DOHH2 (cell line): ENCODE measurements around the gene CRBN.
A peak's percentile ranks its signal among the peaks of the same experiment; 100 is the strongest.

Experiments used
- H3F3A ChIP-seq: fragments of 200-600 bp; sonication (generic), shearing (Covaris generic); 2 replicates; pipeline ENCODE4 v1.6.0; 2016; ENCODE audit warnings: antibody characterized with exemption, mild to moderate bottlenecking; ENCODE audit not compliant: control insufficient read depth, insufficient read depth
- H3K27ac ChIP-seq: fragments of 200-600 bp; sonication (generic); 2 replicates; pipeline ENCODE4 v1.5.1; 2014; ENCODE audit warnings: low read depth, mild to moderate bottlenecking, low read length, moderate library complexity
- H3K27me3 ChIP-seq: fragments of 200-600 bp; sonication (generic); 2 replicates; pipeline ENCODE4 v1.6.1; 2014; ENCODE audit warnings: mild to moderate bottlenecking, low read length, mixed read lengths; ENCODE audit not compliant: control insufficient read depth
- H3K36me3 ChIP-seq: fragments of 200-600 bp; sonication (generic); 2 replicates; pipeline ENCODE4 v1.6.1; 2014; ENCODE audit warnings: mild to moderate bottlenecking, low read length, moderate library complexity, mixed read lengths; ENCODE audit not compliant: control insufficient read depth
- H3K4me1 ChIP-seq: fragments of 200-600 bp; sonication (generic); 2 replicates; pipeline ENCODE4 v1.6.1; 2014; ENCODE audit warnings: mild to moderate bottlenecking, low read length, mixed read lengths; ENCODE audit not compliant: control insufficient read depth
- H3K4me2 ChIP-seq: fragments of 200-600 bp; sonication (generic); 2 replicates; pipeline ENCODE4 v1.6.0; 2014; ENCODE audit warnings: mild to moderate bottlenecking, low read length, moderate library complexity
- H3K4me3 ChIP-seq: fragments of 200-600 bp; sonication (generic); 2 replicates; pipeline ENCODE4 v1.5.1; 2014; ENCODE audit warnings: mild to moderate bottlenecking, low read length, mixed read lengths
- H3K79me2 ChIP-seq: fragments of 200-600 bp; sonication (generic); 2 replicates; pipeline ENCODE4 v1.6.1; 2014; ENCODE audit warnings: mild to moderate bottlenecking, low read length, mixed read lengths; ENCODE audit not compliant: control insufficient read depth
- H3K9me2 ChIP-seq: fragments of 200-600 bp; sonication (generic); replicated peaks from 2 replicates; pipeline ENCODE4 v1.6.1; 2014; ENCODE audit warnings: mild to moderate bottlenecking, low read length, mixed read lengths; ENCODE audit not compliant: control insufficient read depth
- H3K9me3 ChIP-seq: fragments of 200-600 bp; sonication (generic); 2 replicates; pipeline ENCODE4 v1.6.1; 2014; ENCODE audit warnings: antibody characterized with exemption, low read length, mixed read lengths; ENCODE audit not compliant: control insufficient read depth, insufficient read depth
- H4K20me1 ChIP-seq: fragments of 200-600 bp; sonication (generic); 2 replicates; pipeline ENCODE4 v1.6.0; 2014; ENCODE audit warnings: low read depth, mild to moderate bottlenecking, antibody characterized with exemption, low read length, moderate library complexity; ENCODE audit not compliant: control insufficient read depth, insufficient read depth
- CTCF ChIP-seq: fragments of 200-600 bp; sonication (generic); IDR thresholded peaks from one replicate; pipeline ENCODE4 v1.5.1; 2014; ENCODE audit warnings: antibody characterized with exemption, mild to moderate bottlenecking, low read depth, low read length; ENCODE audit not compliant: poor library complexity, severe bottlenecking
- EZH2phosphoT487 ChIP-seq: fragments of 200-600 bp; sonication (generic); IDR thresholded peaks from 2 replicates; pipeline ENCODE4 v1.6.1; 2017; ENCODE audit warnings: borderline replicate concordance, mild to moderate bottlenecking, antibody characterized with exemption, low read length, moderate library complexity, mixed read lengths

Gene CRBN

GRCh38 chr3:3179407-3180094 lies at the start of gene CRBN:
Gene CRBN (minus strand): TSS chr3:3179691. CDS start chr3:3179687, 4 bp downstream.
- no peaks in the 10 kb centered on the region for H3K27me3 ChIP-seq
- no peak within 1 kb of the TSS for H3K27ac ChIP-seq
- H4K20me1 ChIP-seq: peaks cover 15% of the 10 kb centered on the region
- no peaks in the 10 kb centered on the region for H3K9me2 ChIP-seq
- peaks cover 42% of the 10 kb centered on the region for H3K79me2 ChIP-seq
- H3F3A ChIP-seq: no peaks in the 10 kb centered on the region
- peaks cover 4% of the 10 kb centered on the region; the same call in 1 of the 2 replicates for H3K36me3 ChIP-seq
- TF ChIP-seq CTCF (peak; percentile 94), EZH2phosphoT487 (no peak)
- H3K4me2 ChIP-seq: peak within 1 kb of the TSS; percentile 79
- no peaks in the 10 kb centered on the region for H3K9me3 ChIP-seq
- peak within 1 kb of the TSS; percentile 87 for H3K4me3 ChIP-seq
- H3K4me1 ChIP-seq: peaks cover 18% of the 10 kb centered on the region

DNA sequence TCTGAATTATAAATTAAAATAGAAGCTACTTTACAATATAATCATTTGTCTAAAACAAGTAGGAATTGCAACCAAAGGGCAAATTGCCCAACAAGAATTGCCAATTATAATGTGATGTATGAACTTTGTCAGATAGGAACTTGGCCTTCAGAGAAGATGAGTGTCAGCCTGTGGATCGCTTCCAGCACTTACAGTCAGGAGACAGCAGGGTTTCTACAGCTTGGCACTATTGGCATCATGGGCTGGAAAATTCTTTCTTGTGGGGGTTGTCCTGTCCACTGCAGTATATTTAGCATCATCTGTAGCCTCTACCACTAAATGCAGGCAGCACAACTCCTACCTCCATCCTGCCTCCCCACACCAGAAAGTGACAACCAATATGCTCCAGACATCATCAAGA lies 48.1 kb upstream of the CRBN start:
- no peaks in the 10 kb centered on the region for H3K4me1 ChIP-seq
- no peaks in the 10 kb centered on the region for H3K27me3 ChIP-seq
- H4K20me1 ChIP-seq: no peaks in the 10 kb centered on the region
- no peaks in the 10 kb centered on the region for H3K36me3 ChIP-seq
- H3K27ac ChIP-seq: no peak overlapping the region
- H3K79me2 ChIP-seq: no peaks in the 10 kb centered on the region
- no peak overlapping the region for H3K4me2 ChIP-seq
- TF ChIP-seq CTCF (no peak), EZH2phosphoT487 (no peak)
- H3F3A ChIP-seq: no peaks in the 10 kb centered on the region
- no peaks in the 10 kb centered on the region for H3K9me3 ChIP-seq
- no peak overlapping the region for H3K4me3 ChIP-seq
- no peaks in the 10 kb centered on the region for H3K9me2 ChIP-seq

DNA sequence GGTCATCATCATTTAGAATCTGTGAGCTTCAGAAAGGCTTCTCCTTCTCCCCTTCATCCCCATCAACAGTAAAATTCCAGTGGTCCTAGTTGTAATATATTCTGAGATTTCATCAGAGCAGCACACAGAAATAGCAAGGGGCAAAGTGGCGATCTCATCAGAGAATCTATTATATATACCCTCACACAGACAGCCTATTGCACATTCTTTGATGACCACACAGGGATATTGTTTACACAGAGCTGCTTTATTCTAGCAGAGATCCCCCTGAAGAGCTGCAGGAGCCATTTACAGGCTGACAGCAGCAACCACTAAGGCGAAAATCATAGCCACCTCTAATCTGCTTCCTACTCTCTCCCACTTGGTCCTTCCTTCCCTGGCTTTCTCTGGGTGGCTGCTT lies 42.0 kb upstream of the CRBN start:
- H3K27me3 ChIP-seq: no peaks in the 10 kb centered on the region

More for the DNA sequence above, 42.0 kb upstream of the CRBN start:
- Histone ChIP-seq H3K9me3 (no peaks in the 10 kb centered on the region), H3K9me2 (no peaks in the 10 kb centered on the region), H3F3A (no peaks in the 10 kb centered on the region), H3K27ac (no peak overlapping the region), H3K4me3 (no peak overlapping the region), H3K79me2 (no peaks in the 10 kb centered on the region), H3K36me3 (no peaks in the 10 kb centered on the region), H3K4me2 (no peak overlapping the region), H4K20me1 (no peaks in the 10 kb centered on the region), H3K4me1 (no peaks in the 10 kb centered on the region)
- TF ChIP-seq EZH2phosphoT487 (no peak), CTCF (no peak)
